OCI-LY7 (cell line): ENCODE data around the gene HIVEP3. TPM values are rescaled to one million over a fixed set of nuclear protein-coding genes. Genes with fewer than 3 reads are reported as not detected.

Experiments
- BruUV-seq: library from RNA; stranded (reverse); fragments of 400-500 nt; replicated peaks from 2 replicates; lab custom pipeline; 2021; lab: Mats Ljungman, UMichigan
- CTCF ChIA-PET: fragments of 300-600 bp; sonication (Branson Sonifier 250); formaldehyde crosslinking; loops from one replicate; lab custom pipeline; 2022; ENCODE audit warnings: antibody characterized with exemption; ENCODE audit not compliant: unreplicated experiment; lab: Charles Lee
- POLR2A ChIA-PET: fragments of 300-600 bp; sonication (Branson Sonifier 250); formaldehyde crosslinking; loops from one replicate; lab custom pipeline; 2022; ENCODE audit warnings: antibody characterized with exemption; lab: Charles Lee
- DNase-seq: peaks from one replicate; pipeline ENCODE4 v3.0.0-alpha.2; 2015; ENCODE audit warnings: low spot score
- H2AFZ ChIP-seq: fragments of 200-600 bp; sonication (generic), shearing (Covaris generic); 2 replicates; pipeline ENCODE4 v1.6.1; 2014; ENCODE audit warnings: mild to moderate bottlenecking, antibody characterized with exemption, low read length, moderate library complexity
- H3K27ac ChIP-seq: fragments of 200-600 bp; sonication (generic); 2 replicates; pipeline ENCODE4 v1.5.1; 2014; ENCODE audit warnings: mixed run types, low read depth, mild to moderate bottlenecking, moderate library complexity, low read length, inconsistent platforms; ENCODE audit not compliant: poor library complexity, severe bottlenecking
- H3K36me3 ChIP-seq: fragments of 200-600 bp; sonication (generic); 2 replicates; pipeline ENCODE4 v1.6.1; 2014; ENCODE audit warnings: mild to moderate bottlenecking, antibody characterized with exemption, low read length, moderate library complexity, mixed read lengths; ENCODE audit not compliant: insufficient read depth
- H3K4me1 ChIP-seq: fragments of 200-600 bp; sonication (generic); 2 replicates; pipeline ENCODE4 v1.5.1; 2014; ENCODE audit warnings: mild to moderate bottlenecking, low read length; ENCODE audit not compliant: insufficient read depth, poor library complexity, severe bottlenecking
- H3K4me2 ChIP-seq: fragments of 200-600 bp; sonication (generic); 2 replicates; pipeline ENCODE4 v1.6.1; 2014; ENCODE audit warnings: mild to moderate bottlenecking, low read length
- H3K4me3 ChIP-seq: fragments of 200-600 bp; sonication (generic); 2 replicates; pipeline ENCODE4 v1.5.1; 2014; ENCODE audit warnings: mild to moderate bottlenecking, low read depth, low read length; ENCODE audit not compliant: poor library complexity, severe bottlenecking
- H3K79me2 ChIP-seq: fragments of 200-600 bp; sonication (generic); 2 replicates; pipeline ENCODE4 v1.6.1; 2016; ENCODE audit warnings: low read depth, mild to moderate bottlenecking, low read length, moderate library complexity, mixed read lengths; ENCODE audit not compliant: insufficient read depth
- H3K9me2 ChIP-seq: fragments of 200-600 bp; sonication (generic); 2 replicates; pipeline ENCODE4 v1.6.1; 2016; ENCODE audit warnings: mild to moderate bottlenecking, low read length, mixed read lengths; ENCODE audit not compliant: insufficient read depth
- H3K9me3 ChIP-seq: fragments of 200-600 bp; sonication (generic); 2 replicates; pipeline ENCODE4 v1.6.1; 2014; ENCODE audit warnings: mild to moderate bottlenecking, mixed run types, low read length, mixed read lengths
- H4K20me1 ChIP-seq: fragments of 200-600 bp; sonication (generic); 2 replicates; pipeline ENCODE4 v1.6.1; 2014; ENCODE audit warnings: mild to moderate bottlenecking, antibody characterized with exemption, low read length, moderate library complexity, mixed read lengths; ENCODE audit not compliant: insufficient read depth
- CTCF ChIP-seq: fragments of 200-600 bp; sonication (generic); conservative IDR thresholded peaks from 2 replicates; pipeline ENCODE4 v1.5.1; 2014; ENCODE audit warnings: mild to moderate bottlenecking, antibody characterized with exemption, low read length, moderate library complexity, mixed read lengths
- EZH2phosphoT487 ChIP-seq: fragments of 200-600 bp; sonication (generic); IDR thresholded peaks from 2 replicates; pipeline ENCODE4 v1.6.1; 2018; ENCODE audit warnings: low read depth, borderline replicate concordance, mild to moderate bottlenecking, mixed run types, antibody characterized with exemption, low read length, moderate library complexity, mixed read lengths
- intact Hi-C: fragments of 100-400 bp; cut with micrococcal nuclease; formaldehyde crosslinking; loops from one replicate; pipeline ENCODE4 v1.10.0; 2022; ENCODE audit not compliant: unreplicated experiment
- total RNA-seq, 2 experiments: library from RNA; depleted of rRNA in 1 of 2; stranded (reverse); fragments of >200 nt in 1 of 2; shearing (Covaris generic) in 1 of 2; gene quantifications; 2 replicates each; pipeline ENCODE4 v1.2.3, GENCODE V29; 2014 to 2022

HIVEP3 gene
- total RNA-seq, 2 experiments from 2014 or later: 0.53 to 0.60 TPM

DNA sequence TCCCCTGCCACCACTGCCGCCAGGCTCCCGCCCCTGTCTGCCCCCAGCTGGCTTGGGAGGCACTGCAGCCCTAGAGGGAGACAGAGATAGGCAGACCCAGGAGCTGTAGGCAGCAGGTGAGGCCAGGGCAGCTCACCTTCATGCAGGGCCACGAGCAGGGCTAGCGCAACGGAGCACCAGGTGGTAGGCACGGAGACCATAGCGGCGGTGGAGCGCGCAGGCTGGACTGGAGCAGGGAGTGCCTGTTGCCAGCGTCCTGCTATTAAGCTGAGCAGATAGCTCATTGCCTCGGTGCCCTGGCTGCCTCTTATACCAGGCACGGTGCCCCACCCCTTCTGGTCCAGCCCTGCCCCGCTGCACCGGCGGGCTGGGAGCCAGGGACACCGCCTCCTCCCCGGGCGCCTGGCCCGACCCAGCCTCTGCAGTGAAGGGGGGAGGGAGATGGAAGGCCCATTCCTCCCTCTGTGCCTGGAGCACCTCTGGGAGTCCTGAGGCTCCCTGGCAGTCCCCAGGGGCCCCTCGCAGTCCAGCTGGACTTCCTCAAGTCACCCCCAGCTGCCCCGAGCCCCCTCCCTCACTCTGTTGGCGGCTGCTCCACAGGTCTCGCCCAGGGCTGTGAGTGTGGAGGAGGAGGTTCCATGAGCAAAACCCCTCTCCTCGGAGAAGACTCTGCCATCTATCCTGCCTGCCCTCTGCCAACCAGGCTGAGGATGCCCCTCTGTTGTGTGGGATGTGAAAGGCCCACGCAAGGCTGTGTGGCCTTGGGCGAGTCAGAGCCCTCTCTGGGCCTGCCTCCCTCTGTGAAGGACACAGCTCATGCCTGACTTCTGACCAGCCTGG, 434.1 kb downstream of the HIVEP3 start, which contains the start of gene EDN2:
TSS of gene EDN2 (minus strand) at position 282 of the 840 bp plus-strand sequence. CDS start at position 200, 82 bp downstream.
- no peak within 1 kb of the TSS for H3K4me3 ChIP-seq
- ChIA-PET POLR2A (no interaction called here), CTCF (no interaction called here)
- BruUV-seq: no TSS peak
- no peak within 1 kb of the TSS for H2AFZ ChIP-seq
- no peak within 1 kb of the TSS for H3K4me2 ChIP-seq
- H3K9me3 ChIP-seq: no peaks in the 10 kb centered on the region
- no peak within 1 kb of the TSS for H3K27ac ChIP-seq
- H3K36me3 ChIP-seq: no peaks in the 10 kb centered on the region
- H4K20me1 ChIP-seq: no peaks in the 10 kb centered on the region
- DNase-seq: no peak
- H3K9me2 ChIP-seq: no peaks in the 10 kb centered on the region
- TF ChIP-seq CTCF (no peak), EZH2phosphoT487 (no peak)
- H3K4me1 ChIP-seq: no peaks in the 10 kb centered on the region
- H3K79me2 ChIP-seq: no peaks in the 10 kb centered on the region
- intact Hi-C loops: no loop called here

DNA sequence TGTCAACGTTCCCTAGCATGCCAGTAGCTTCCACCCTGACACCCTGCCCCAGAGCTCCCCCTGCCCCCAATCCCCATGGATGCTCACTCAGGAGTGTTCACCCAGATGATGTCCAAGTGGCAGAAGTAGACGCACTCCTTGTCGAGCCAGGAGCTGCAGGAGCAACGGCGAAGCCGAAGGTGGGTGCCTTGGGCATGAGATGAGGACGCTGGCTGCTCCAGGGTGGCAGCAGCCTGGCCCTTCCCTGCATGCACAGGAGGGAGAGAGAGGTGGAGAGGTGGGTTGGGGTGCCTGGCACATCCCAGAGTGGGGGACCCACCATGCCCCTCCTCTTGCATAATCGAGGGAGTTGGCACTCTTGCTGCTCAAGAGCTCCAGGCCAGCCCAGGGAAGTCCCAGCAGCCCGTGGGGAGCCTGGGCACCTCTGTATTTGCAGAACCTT, 434.7 kb downstream of the HIVEP3 start:
- Histone ChIP-seq H3K4me2 (no peak overlapping the region), H3K9me3 (no peaks in the 10 kb centered on the region), H3K4me1 (no peaks in the 10 kb centered on the region), H2AFZ (no peak overlapping the region), H3K9me2 (no peaks in the 10 kb centered on the region), H3K79me2 (no peaks in the 10 kb centered on the region), H4K20me1 (no peaks in the 10 kb centered on the region), H3K36me3 (no peaks in the 10 kb centered on the region), H3K4me3 (no peak overlapping the region), H3K27ac (no peak overlapping the region)
- POLR2A ChIA-PET: no interaction called here
- BruUV-seq: no TSS peak
- DNase-seq: no peak
- CTCF ChIA-PET: no interaction called here
- TF ChIP-seq CTCF (no peak), EZH2phosphoT487 (no peak)
- intact Hi-C loops: no loop called here
